Lung (tissue), 12 donors: ENCODE results near the gene LRRIQ4. TPM values are rescaled to one million over a fixed set of nuclear protein-coding genes. Genes with fewer than 3 reads are reported as not detected.

Source experiments
- ATAC-seq: fragments of 200-7000 bp; cut with Tn5 transposase; one replicate; pipeline ENCODE4 v1.9.1; 2020; ENCODE audit warnings: moderate number of reproducible peaks; ENCODE audit not compliant: insufficient read depth, low FRiP score
- DNase-seq, 3 donors: peaks; one replicate each; pipeline ENCODE4 v3.0.0-alpha.2; 2013 to 2017
- H3K27ac ChIP-seq, 2 donors: one replicate each; pipeline ENCODE4 v1.5.1; 2013; ENCODE audit warnings: mild to moderate bottlenecking in 2 of 2, moderate library complexity in 2 of 2, control low read depth in 1 of 2, inconsistent platforms in 1 of 2, low read depth in 1 of 2, low read length in 1 of 2
- H3K27me3 ChIP-seq, 3 donors: one replicate each; pipeline ENCODE4 v1.5.1; 2013; ENCODE audit warnings: low read length in 2 of 3; ENCODE audit not compliant: control insufficient read depth in 3 of 3, insufficient read depth in 3 of 3
- H3K36me3 ChIP-seq, 4 donors: one replicate each; pipeline ENCODE4 v1.5.1; 2013; ENCODE audit warnings: low read length in 4 of 4, mild to moderate bottlenecking in 1 of 4, moderate library complexity in 1 of 4; ENCODE audit not compliant: control insufficient read depth in 4 of 4, insufficient read depth in 4 of 4
- H3K4me1 ChIP-seq, 5 donors: one replicate each; pipeline ENCODE4 v1.5.1; 2013; ENCODE audit warnings: low read length in 5 of 5, mild to moderate bottlenecking in 2 of 5, moderate library complexity in 1 of 5; ENCODE audit not compliant: control insufficient read depth in 5 of 5, insufficient read depth in 5 of 5
- H3K4me3 ChIP-seq: one replicate; pipeline ENCODE4 v1.5.1; 2013; ENCODE audit warnings: mild to moderate bottlenecking, control low read depth, moderate library complexity
- H3K9ac ChIP-seq, 2 donors: one replicate each; pipeline ENCODE4 v1.5.1; 2013; ENCODE audit warnings: low read length in 2 of 2, control low read depth in 1 of 2; ENCODE audit not compliant: insufficient read depth in 1 of 2
- H3K9me3 ChIP-seq, 4 donors: one replicate each; pipeline ENCODE4 v1.5.1; 2013; ENCODE audit warnings: low read length in 3 of 4, mild to moderate bottlenecking in 1 of 4, moderate library complexity in 1 of 4; ENCODE audit not compliant: control insufficient read depth in 4 of 4, insufficient read depth in 3 of 4
- CTCF ChIP-seq: IDR thresholded peaks from 2 replicates; pipeline ENCODE4 v1.5.1; 2012; ENCODE audit warnings: mild to moderate bottlenecking; ENCODE audit errors: control extremely low read depth, extremely low read depth
- WGBS, 2 donors: extraction: QIAGEN DNeasy Blood & Tissue Kit; methylation state at CpG; one replicate each; pipeline ENCODE4 v1.1.7; 2013; 5-methylcytosine and 5-hydroxymethylcytosine counted together
- polyA plus RNA-seq, 2 donors: library from polyadenylated mRNA; stranded (reverse); fragments of 200-250 nt; gene quantifications; one replicate each; pipeline ENCODE4 v1.2.1, GENCODE V29; 2013
- total RNA-seq, 2 donors: library from RNA; depleted of rRNA in 1 of 2; stranded (reverse); fragments of >200 nt in 1 of 2; gene quantifications; one replicate each; pipeline ENCODE4 v1.2.1, GENCODE V29; 2014 to 2021
- donor health status: control.
- donor health status: control.
- donor health status: Bipolar disorder and iron deficiency.
- donor health status: healthy.
- donor health status: DM: yes; HTN: yes; CAD: no.

Gene LRRIQ4
- total and polyA plus RNA-seq, 4 donors, result 0.03 to 0.09 TPM; not detected in 2

GRCh38 chr3:169811631-169812331 lies 889 bp upstream of the LRRIQ4 start:
- 7 to 9% methylated on average over 29 of the region's 29 CpGs for WGBS, 2 donors
- peak; percentile 19 for ATAC-seq

GRCh38 chr3:169813278-169813677 lies 608 bp downstream of the LRRIQ4 start:
- WGBS, 2 donors, result 30 to 45% methylated on average over 8 of the region's 8 CpGs
- no peak for DNase-seq
- Histone ChIP-seq H3K4me3 (no peak overlapping the region), H3K27me3 (no peaks in the 10 kb centered on the region), H3K27ac (no peak overlapping the region), H3K4me1 (peaks cover 0 to 9% (median 5%) of the 10 kb centered on the region in 5 donors), H3K36me3 (no peaks in the 10 kb centered on the region), H3K9ac (peak overlapping the region in 1 of 2 donors; percentile 58), H3K9me3 (no peaks in the 10 kb centered on the region)
- ATAC-seq, result no peak
- TF ChIP-seq CTCF, result no peak

More at GRCh38 chr3:169811631-169812331, 889 bp upstream of the LRRIQ4 start:
- TF ChIP-seq CTCF, result no peak
- H3K9ac ChIP-seq, result peak overlapping the region; percentile 42 to 75
- peak; percentile 68 to 80 (median 76) for DNase-seq
- H3K27ac ChIP-seq, result peak overlapping the region; percentile 42 to 63
- peaks cover 0 to 9% (median 5%) of the 10 kb centered on the region in 5 donors for H3K4me1 ChIP-seq
- no peaks in the 10 kb centered on the region for H3K27me3 ChIP-seq
- H3K9me3 ChIP-seq, result no peaks in the 10 kb centered on the region
- H3K36me3 ChIP-seq, result no peaks in the 10 kb centered on the region
- H3K4me3 ChIP-seq, result peak overlapping the region; percentile 40

DNA sequence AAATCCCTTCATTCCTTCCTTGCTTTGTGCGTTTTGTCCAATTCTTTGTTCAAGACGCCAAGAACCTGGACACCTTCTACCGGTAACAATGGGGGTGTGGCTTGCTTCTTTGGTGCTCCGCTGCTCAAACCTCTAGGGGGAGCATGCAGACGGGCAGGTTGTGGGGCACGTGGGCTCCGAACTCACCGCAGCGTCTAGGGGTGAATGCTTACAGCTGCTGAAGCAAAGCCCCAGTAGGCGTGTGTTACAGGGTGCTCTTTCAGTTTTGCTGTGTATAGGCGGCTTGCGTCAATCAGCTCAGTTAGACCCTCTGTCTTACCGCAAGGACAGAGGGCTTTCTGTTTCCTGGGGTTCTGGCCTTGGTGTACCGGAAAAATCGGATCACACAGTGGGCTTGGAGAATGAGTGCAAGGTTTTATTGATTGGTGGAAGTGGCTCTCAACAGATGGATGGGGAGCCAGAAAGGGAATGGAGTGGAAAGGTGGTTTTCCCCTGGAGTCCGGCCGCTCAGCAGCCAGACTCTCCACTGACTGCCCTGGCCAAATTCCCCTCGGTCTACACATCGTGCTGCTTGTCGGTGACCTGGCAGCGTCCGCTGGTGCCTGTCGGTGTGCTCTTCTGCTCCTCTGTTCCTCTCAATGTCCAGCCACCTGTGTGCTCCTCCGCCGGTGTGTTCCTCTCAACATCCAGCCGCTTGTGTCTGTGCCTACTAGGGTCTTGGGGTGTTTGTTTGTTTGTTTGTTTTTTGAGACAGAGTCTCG lies 1.3 kb downstream of the LRRIQ4 start:
- 58 to 62% methylated on average over 27 of the region's 27 CpGs for WGBS, 2 donors

More for the DNA sequence above, 1.3 kb downstream of the LRRIQ4 start:
- no peak for ATAC-seq
- H3K9ac ChIP-seq, result peak overlapping the region in 1 of 2 donors; percentile 40
- no peak for TF ChIP-seq CTCF
- no peak overlapping the region for H3K27ac ChIP-seq
- no peaks in the 10 kb centered on the region for H3K9me3 ChIP-seq
- no peaks in the 10 kb centered on the region for H3K27me3 ChIP-seq
- H3K4me3 ChIP-seq, result no peak overlapping the region
- H3K36me3 ChIP-seq, result no peaks in the 10 kb centered on the region
- peak; percentile 17 to 22 (median 21) for DNase-seq
- H3K4me1 ChIP-seq, result peaks cover 0 to 9% (median 5%) of the 10 kb centered on the region in 5 donors
